Stimulated activated CD4-positive, alpha-beta T cell treated with anti-CD3 and anti-CD28 coated beads, TNF-alpha, amount 100 ng/mL, for 4 hours (primary cell): Measurements from ENCODE around the gene SMTNL1.

Experiments used
- DNase-seq, 3 experiments: peaks; one replicate each; pipeline ENCODE4 v3.0.0-alpha.2; 2020; ENCODE audit warnings: low read depth in 3 of 3

Gene SMTNL1

GRCh38 chr11:57588046-57588710 is 50.8 kb downstream of the SMTNL1 start:
- no peak for DNase-seq

- no peak for DNase-seq
Observed at GRCh38 chr11:57596266-57596885, 59.0 kb downstream of the SMTNL1 start.

GRCh38 chr11:57597461-57597915 is 60.1 kb downstream of the SMTNL1 start, which contains the start of gene SERPING1:
Gene SERPING1 (plus strand): TSS chr11:57597685. CDS start chr11:57598271, 586 bp downstream.
- DNase-seq = no peak

- no peak for DNase-seq
Observed at GRCh38 chr11:57597916-57598830, 60.8 kb downstream of the SMTNL1 start.

GRCh38 chr11:57598831-57599155 is 61.4 kb downstream of the SMTNL1 start:
- no peak for DNase-seq

- DNase-seq = no peak
Observed at GRCh38 chr11:57599381-57599780, 62.0 kb downstream of the SMTNL1 start.
